Measurements from ENCODE around the gene MFAP4. TPM values are rescaled to one million over a fixed set of nuclear protein-coding genes. Genes with fewer than 3 reads are reported as not detected.
A peak's percentile ranks its signal among the peaks of the same experiment; 100 is the strongest.

MFAP4 gene
- polyA plus RNA-seq, 1 experiment = 122 TPM

- H3K4me3 ChIP-seq (ENCODE audit: low read depth, low read length) = no peak overlapping the region
- no peaks in the 10 kb centered on the region; the same call in 1 of the 2 replicates for H3K9me3 ChIP-seq (ENCODE audit: control insufficient read depth, insufficient read depth, low read length)
- TF ChIP-seq CTCF (IDR thresholded peaks at IDR 0.05; ENCODE audit: low read depth, low read length) = no peak
- no peak for DNase-seq (ENCODE audit: low read depth, low spot score)
- H3K27me3 ChIP-seq (ENCODE audit: control insufficient read depth, insufficient read depth, low read length) = no peaks in the 10 kb centered on the region
- ChIA-PET CTCF (interaction anchor here (1.4 to 2.0 kb wide), 2 partner anchors 18 to 66 kb away, joined by 3 to 7 read pairs; partner anchors contain the start of gene B9D1), POLR2A (no interaction called here)
- H3K27ac ChIP-seq (ENCODE audit: low read depth, low read length) = no peak overlapping the region
These were observed 6.3 kb downstream of the MFAP4 start for GRCh38 chr17:19380481-19381301.

GRCh38 chr17:19379361-19380065 lies 7.5 kb downstream of the MFAP4 start:
- H3K9me3 ChIP-seq (ENCODE audit: control insufficient read depth, insufficient read depth, low read length) = no peaks in the 10 kb centered on the region; the same call in 1 of the 2 replicates
- ChIA-PET POLR2A (interaction anchor here (2.5 kb wide), 1 partner anchor 17 kb away, joined by 24 read pairs; the partner anchor contains the start of gene B9D1), CTCF (interaction anchor here (2.0 kb wide), 1 partner anchor 68 kb away, joined by 7 read pairs; no protein-coding TSS in a partner anchor)
- DNase-seq (ENCODE audit: low read depth, low spot score) = no peak
- H3K27me3 ChIP-seq (ENCODE audit: control insufficient read depth, insufficient read depth, low read length) = no peaks in the 10 kb centered on the region
- no peak for TF ChIP-seq CTCF (IDR thresholded peaks at IDR 0.05; ENCODE audit: low read depth, low read length)
- peak overlapping the region; percentile 83 for H3K4me3 ChIP-seq (ENCODE audit: low read depth, low read length)
- H3K27ac ChIP-seq (ENCODE audit: low read depth, low read length) = peak overlapping the region; percentile 21

GRCh38 chr17:19378416-19379360 lies 8.3 kb downstream of the MFAP4 start, which contains the start of gene MAPK7:
Gene MAPK7 (plus strand): TSS chr17:19378498. CDS start chr17:19378901, 403 bp downstream.
- TF ChIP-seq CTCF (IDR thresholded peaks at IDR 0.05; ENCODE audit: low read depth, low read length) = no peak
- no peaks in the 10 kb centered on the region; the same call in 1 of the 2 replicates for H3K9me3 ChIP-seq (ENCODE audit: control insufficient read depth, insufficient read depth, low read length)
- peak within 1 kb of the TSS; percentile 99 for H3K27ac ChIP-seq (ENCODE audit: low read depth, low read length)
- ChIA-PET POLR2A (interaction anchor here (0.6 to 2.5 kb wide), 12 partner anchors 9 to 135 kb away, joined by 3 to 52 read pairs (median 6); partner anchors contain the start of genes B9D1, MFAP4 and RNF112), CTCF (interaction anchor here (1.4 to 3.5 kb wide), 4 partner anchors 13 to 69 kb away, joined by 5 to 26 read pairs (median 15); partner anchors contain the start of gene B9D1)
- H3K27me3 ChIP-seq (ENCODE audit: control insufficient read depth, insufficient read depth, low read length) = no peaks in the 10 kb centered on the region
- H3K4me3 ChIP-seq (ENCODE audit: low read depth, low read length) = peak within 1 kb of the TSS; percentile 86
- DNase-seq (ENCODE audit: low read depth, low spot score) = no peak

GRCh38 chr17:19377602-19378415 lies 9.2 kb downstream of the MFAP4 start:
- CTCF ChIA-PET = interaction anchor here (1.4 to 3.5 kb wide), 4 partner anchors 12 to 70 kb away, joined by 5 to 26 read pairs (median 15); partner anchors contain the start of gene B9D1
- H3K27me3 ChIP-seq (ENCODE audit: control insufficient read depth, insufficient read depth, low read length) = no peaks in the 10 kb centered on the region
- H3K9me3 ChIP-seq (ENCODE audit: control insufficient read depth, insufficient read depth, low read length) = no peaks in the 10 kb centered on the region; the same call in 1 of the 2 replicates
- POLR2A ChIA-PET = interaction anchor here (0.5 to 2.5 kb wide), 14 partner anchors 10 to 136 kb away, joined by 3 to 52 read pairs (median 5); partner anchors contain the start of genes B9D1, MFAP4 and RNF112
- H3K4me3 ChIP-seq (ENCODE audit: low read depth, low read length) = peak overlapping the region; percentile 86
- H3K27ac ChIP-seq (ENCODE audit: low read depth, low read length) = peak overlapping the region; percentile 99
- DNase-seq (ENCODE audit: low read depth, low spot score) = peak; percentile 98
- TF ChIP-seq CTCF (IDR thresholded peaks at IDR 0.05; ENCODE audit: low read depth, low read length) = no peak

All from AG04450 (cell line).